ENCODE data around the gene CDK15.
A peak's percentile ranks its signal among the peaks of the same experiment; 100 is the strongest.

Gene CDK15

DNA sequence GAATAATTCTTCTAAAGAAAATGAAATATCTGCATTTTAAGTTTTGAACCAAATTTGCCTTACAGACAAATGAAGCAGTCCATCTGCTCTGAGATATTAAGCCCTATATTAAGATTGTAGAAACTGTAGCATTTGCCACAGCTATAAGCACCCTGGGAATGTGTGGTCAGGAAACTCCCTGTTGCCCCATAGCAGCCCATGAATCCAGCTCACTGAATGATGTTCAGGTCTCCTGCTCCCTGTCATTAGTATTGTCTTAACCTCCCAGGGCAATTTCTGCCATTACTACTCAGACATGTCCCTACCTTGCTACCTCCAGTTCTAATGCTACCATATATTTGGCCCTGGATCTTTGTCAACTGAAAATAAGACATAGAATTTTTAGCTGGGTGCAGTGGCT lies 41.1 kb downstream of the CDK15 start:
- CTCF ChIA-PET: interaction anchor here (0.6 to 1.2 kb wide), 6 partner anchors 9 to 314 kb away, joined by 3 to 6 read pairs (median 3); no protein-coding TSS in a partner anchor
- no peaks in the 10 kb centered on the region for H3K36me3 ChIP-seq (ENCODE audit: control insufficient read depth in 2 of 2, insufficient read depth in 1 of 2, low read length in 2 of 2)
- POLR2A ChIA-PET: interaction anchor here (0.6 kb wide), 1 partner anchor 103 kb away, joined by 4 read pairs; no protein-coding TSS in a partner anchor
- no peak overlapping the region for H3K27ac ChIP-seq (ENCODE audit: extremely low read depth, low read depth, low read length)
- H3K4me3 ChIP-seq (ENCODE audit: low read depth, low read length): no peak overlapping the region
- TF ChIP-seq ZNF433 (tag by site-specific recombination; IDR thresholded peaks at IDR 0.05; ENCODE audit: low read depth) (no peak), ZNF830 (tag by site-specific recombination; IDR thresholded peaks at IDR 0.05; ENCODE audit: low read depth) (no peak), RBAK (tag by site-specific recombination; IDR thresholded peaks at IDR 0.05) (no peak)
- 0 out of 2 replicates have a peak, but pooled peaks cover under 1% of the 10 kb centered on the region for H3K4me1 ChIP-seq (ENCODE audit: control insufficient read depth, insufficient read depth, low read length)
- no peaks in the 10 kb centered on the region for H3K9me3 ChIP-seq (ENCODE audit: control insufficient read depth, insufficient read depth, low read depth, low read length)

DNA sequence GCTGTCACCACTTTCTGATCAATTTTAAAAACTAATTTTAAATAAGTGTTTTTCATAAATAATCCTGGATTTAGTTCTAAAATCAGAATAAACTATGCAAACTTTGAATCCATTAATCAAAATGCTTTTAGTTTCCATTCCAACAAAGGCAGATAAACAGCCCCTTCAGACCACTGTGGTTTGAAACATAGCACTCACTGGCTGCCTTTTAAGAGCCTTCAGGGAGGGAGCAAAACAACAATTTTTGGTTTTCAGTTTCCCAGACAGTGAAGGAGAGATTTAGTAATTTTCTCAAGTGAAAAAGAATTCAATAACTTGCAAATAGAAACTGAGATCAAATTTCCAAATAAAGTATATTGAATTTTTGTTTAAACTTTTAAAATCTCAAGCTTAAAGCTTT lies 46.1 kb downstream of the CDK15 start:
- Histone ChIP-seq H3K36me3 (ENCODE audit: control insufficient read depth in 2 of 2, insufficient read depth in 1 of 2, low read length in 2 of 2) (no peaks in the 10 kb centered on the region), H3K9me3 (ENCODE audit: control insufficient read depth, insufficient read depth, low read depth, low read length) (no peaks in the 10 kb centered on the region), H3K27ac (ENCODE audit: extremely low read depth, low read depth, low read length) (no peak overlapping the region), H3K4me3 (ENCODE audit: low read depth, low read length) (no peak overlapping the region), H3K4me1 (ENCODE audit: control insufficient read depth, insufficient read depth, low read length) (peaks cover 4% of the 10 kb centered on the region; the same call in 1 of the 2 replicates)
- TF ChIP-seq ZNF10 (tag by site-specific recombination; IDR thresholded peaks at IDR 0.05): no peak
- TF ChIP-seq, protein P1, sequence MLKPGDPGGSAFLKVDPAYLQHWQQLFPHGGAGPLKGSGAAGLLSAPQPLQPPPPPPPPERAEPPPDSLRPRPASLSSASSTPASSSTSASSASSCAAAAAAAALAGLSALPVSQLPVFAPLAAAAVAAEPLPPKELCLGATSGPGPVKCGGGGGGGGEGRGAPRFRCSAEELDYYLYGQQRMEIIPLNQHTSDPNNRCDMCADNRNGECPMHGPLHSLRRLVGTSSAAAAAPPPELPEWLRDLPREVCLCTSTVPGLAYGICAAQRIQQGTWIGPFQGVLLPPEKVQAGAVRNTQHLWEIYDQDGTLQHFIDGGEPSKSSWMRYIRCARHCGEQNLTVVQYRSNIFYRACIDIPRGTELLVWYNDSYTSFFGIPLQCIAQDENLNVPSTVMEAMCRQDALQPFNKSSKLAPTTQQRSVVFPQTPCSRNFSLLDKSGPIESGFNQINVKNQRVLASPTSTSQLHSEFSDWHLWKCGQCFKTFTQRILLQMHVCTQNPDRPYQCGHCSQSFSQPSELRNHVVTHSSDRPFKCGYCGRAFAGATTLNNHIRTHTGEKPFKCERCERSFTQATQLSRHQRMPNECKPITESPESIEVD (tag by site-specific recombination; IDR thresholded peaks at IDR 0.05): peak; percentile 50
- ChIA-PET CTCF (interaction anchor here (0.7 kb wide), 1 partner anchor 58 kb away, joined by 3 read pairs; no protein-coding TSS in a partner anchor), POLR2A (no interaction called here)

DNA sequence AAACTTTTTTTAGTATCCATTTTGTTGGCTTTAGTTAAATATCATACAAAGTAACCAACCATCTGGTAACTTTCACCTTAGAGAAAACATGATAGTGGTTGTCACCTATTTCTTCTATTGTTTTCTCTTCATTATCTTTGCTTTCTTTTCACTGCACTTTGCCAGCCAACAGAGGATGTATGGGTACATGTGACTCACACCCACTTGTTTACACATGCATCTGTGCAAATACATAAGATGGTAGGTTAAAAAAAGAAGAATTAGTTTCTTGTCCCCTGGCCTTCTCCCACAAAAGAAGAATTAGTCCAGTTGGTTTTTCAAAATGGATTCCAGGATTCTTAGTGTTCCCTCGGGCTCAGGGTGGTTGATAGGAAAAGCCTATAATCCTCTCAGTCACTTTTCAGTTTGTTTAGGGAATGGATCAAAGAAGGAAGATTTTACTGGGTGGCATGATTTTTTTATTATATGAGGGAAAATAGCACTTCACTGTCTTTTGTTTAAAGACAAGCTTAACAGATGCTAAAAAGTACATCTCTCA lies 46.6 kb downstream of the CDK15 start:
- Histone ChIP-seq H3K9me3 (ENCODE audit: control insufficient read depth, insufficient read depth, low read depth, low read length) (no peaks in the 10 kb centered on the region), H3K4me1 (ENCODE audit: control insufficient read depth, insufficient read depth, low read length) (peaks cover 4% of the 10 kb centered on the region; the same call in 1 of the 2 replicates), H3K36me3 (ENCODE audit: control insufficient read depth in 2 of 2, insufficient read depth in 1 of 2, low read length in 2 of 2) (no peaks in the 10 kb centered on the region), H3K4me3 (ENCODE audit: low read depth, low read length) (no peak overlapping the region), H3K27ac (ENCODE audit: extremely low read depth, low read depth, low read length) (no peak overlapping the region)
- TF ChIP-seq ZNF350 (tag by site-specific recombination; IDR thresholded peaks at IDR 0.05) (no peak), ZFHX2 (tag by site-specific recombination; conservative IDR thresholded peaks at IDR 0.05) (no peak), ZNF660 (tag by site-specific recombination; IDR thresholded peaks at IDR 0.05) (no peak), ZNF701 (tag by site-specific recombination; IDR thresholded peaks at IDR 0.05) (no peak), SCRT2 (tag by site-specific recombination; IDR thresholded peaks at IDR 0.05) (peak; percentile 30; the same call in 1 of the 2 replicates), ZNF600 (tag by site-specific recombination; IDR thresholded peaks at IDR 0.05) (no peak), PRDM1 (tag by site-specific recombination; IDR thresholded peaks at IDR 0.05) (peak; percentile 47; the same call in 1 of the 2 replicates)
- TF ChIP-seq, protein P2, sequence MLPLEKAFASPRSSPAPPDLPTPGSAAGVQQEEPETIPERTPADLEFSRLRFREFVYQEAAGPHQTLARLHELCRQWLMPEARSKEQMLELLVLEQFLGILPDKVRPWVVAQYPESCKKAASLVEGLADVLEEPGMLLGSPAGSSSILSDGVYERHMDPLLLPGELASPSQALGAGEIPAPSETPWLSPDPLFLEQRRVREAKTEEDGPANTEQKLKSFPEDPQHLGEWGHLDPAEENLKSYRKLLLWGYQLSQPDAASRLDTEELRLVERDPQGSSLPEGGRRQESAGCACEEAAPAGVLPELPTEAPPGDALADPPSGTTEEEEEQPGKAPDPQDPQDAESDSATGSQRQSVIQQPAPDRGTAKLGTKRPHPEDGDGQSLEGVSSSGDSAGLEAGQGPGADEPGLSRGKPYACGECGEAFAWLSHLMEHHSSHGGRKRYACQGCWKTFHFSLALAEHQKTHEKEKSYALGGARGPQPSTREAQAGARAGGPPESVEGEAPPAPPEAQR (tag by site-specific recombination; IDR thresholded peaks at IDR 0.05): no peak
- TF ChIP-seq, protein P3, sequence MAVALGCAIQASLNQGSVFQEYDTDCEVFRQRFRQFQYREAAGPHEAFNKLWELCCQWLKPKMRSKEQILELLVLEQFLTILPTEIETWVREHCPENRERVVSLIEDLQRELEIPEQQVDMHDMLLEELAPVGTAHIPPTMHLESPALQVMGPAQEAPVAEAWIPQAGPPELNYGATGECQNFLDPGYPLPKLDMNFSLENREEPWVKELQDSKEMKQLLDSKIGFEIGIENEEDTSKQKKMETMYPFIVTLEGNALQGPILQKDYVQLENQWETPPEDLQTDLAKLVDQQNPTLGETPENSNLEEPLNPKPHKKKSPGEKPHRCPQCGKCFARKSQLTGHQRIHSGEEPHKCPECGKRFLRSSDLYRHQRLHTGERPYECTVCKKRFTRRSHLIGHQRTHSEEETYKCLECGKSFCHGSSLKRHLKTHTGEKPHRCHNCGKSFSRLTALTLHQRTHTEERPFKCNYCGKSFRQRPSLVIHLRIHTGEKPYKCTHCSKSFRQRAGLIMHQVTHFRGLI (tag by site-specific recombination; IDR thresholded peaks at IDR 0.05): no peak
- TF ChIP-seq, protein P4, sequence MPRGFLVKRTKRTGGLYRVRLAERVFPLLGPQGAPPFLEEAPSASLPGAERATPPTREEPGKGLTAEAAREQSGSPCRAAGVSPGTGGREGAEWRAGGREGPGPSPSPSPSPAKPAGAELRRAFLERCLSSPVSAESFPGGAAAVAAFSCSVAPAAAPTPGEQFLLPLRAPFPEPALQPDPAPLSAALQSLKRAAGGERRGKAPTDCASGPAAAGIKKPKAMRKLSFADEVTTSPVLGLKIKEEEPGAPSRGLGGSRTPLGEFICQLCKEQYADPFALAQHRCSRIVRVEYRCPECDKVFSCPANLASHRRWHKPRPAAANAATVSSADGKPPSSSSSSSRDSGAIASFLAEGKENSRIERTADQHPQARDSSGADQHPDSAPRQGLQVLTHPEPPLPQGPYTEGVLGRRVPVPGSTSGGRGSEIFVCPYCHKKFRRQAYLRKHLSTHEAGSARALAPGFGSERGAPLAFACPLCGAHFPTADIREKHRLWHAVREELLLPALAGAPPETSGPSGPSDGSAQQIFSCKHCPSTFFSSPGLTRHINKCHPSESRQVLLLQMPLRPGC (tag by site-specific recombination; IDR thresholded peaks at IDR 0.05): no peak
- CTCF ChIA-PET: interaction anchor here (0.7 to 1.8 kb wide), 2 partner anchors 78 to 325 kb away, joined by 3 to 7 read pairs; no protein-coding TSS in a partner anchor
- POLR2A ChIA-PET: no interaction called here

Measured in HEK293 (cell line).